ENCODE data around the gene TIMM23.
"Not testable (repeated sequence)": the region's sequence is repeated elsewhere in the genome, so short reads cannot be mapped to it uniquely, and the experiment has no call there.

TIMM23 gene

GRCh38 chr10:45972106-45972812, at the start of gene TIMM23:
TIMM23 (plus strand) TSS chr10:45972489; CDS start chr10:45972625, 136 bp downstream.
- DNase-seq: peak; percentile 11

GRCh38 chr10:45926790-45927189, 45.5 kb upstream of the TIMM23 start:
- not testable (repeated sequence) for DNase-seq

GRCh38 chr10:45931305-45931704, 41.0 kb upstream of the TIMM23 start:
- DNase-seq: not testable (repeated sequence)

- not testable (repeated sequence) for DNase-seq
These were observed 37.5 kb upstream of the TIMM23 start for GRCh38 chr10:45934788-45935187.

GRCh38 chr10:45939176-45939697, 33.1 kb upstream of the TIMM23 start:
- DNase-seq: not testable (repeated sequence)

GRCh38 chr10:45941196-45941595, 31.1 kb upstream of the TIMM23 start:
- not testable (repeated sequence) for DNase-seq

GRCh38 chr10:45945476-45945875, 26.8 kb upstream of the TIMM23 start:
- not testable (repeated sequence) for DNase-seq

GRCh38 chr10:45947363-45947762, 24.9 kb upstream of the TIMM23 start:
- not testable (repeated sequence) for DNase-seq

GRCh38 chr10:45948801-45949200, 23.5 kb upstream of the TIMM23 start:
- DNase-seq: not testable (repeated sequence)

GRCh38 chr10:45954367-45954766, 17.9 kb upstream of the TIMM23 start:
- not testable (repeated sequence) for DNase-seq

GRCh38 chr10:45956634-45957033, 15.7 kb upstream of the TIMM23 start:
- DNase-seq: not testable (repeated sequence)

GRCh38 chr10:45957928-45958327, 14.4 kb upstream of the TIMM23 start:
- DNase-seq: not testable (repeated sequence)

GRCh38 chr10:45962686-45963452, 9.4 kb upstream of the TIMM23 start:
- not testable (repeated sequence) for DNase-seq

- not testable (repeated sequence) for DNase-seq
These were observed 1.3 kb upstream of the TIMM23 start for GRCh38 chr10:45971019-45971418.

GRCh38 chr10:45971742-45972105, 565 bp upstream of the TIMM23 start:
- DNase-seq: not testable (repeated sequence)

- DNase-seq: not testable (repeated sequence)
These were observed 502 bp downstream of the TIMM23 start for GRCh38 chr10:45972813-45973169.

- DNase-seq: not testable (repeated sequence)
These were observed 1.8 kb downstream of the TIMM23 start for GRCh38 chr10:45974041-45974440.

GRCh38 chr10:45978554-45978953, 6.3 kb downstream of the TIMM23 start:
- DNase-seq: not testable (repeated sequence)

- not testable (repeated sequence) for DNase-seq
These were observed 9.1 kb downstream of the TIMM23 start for GRCh38 chr10:45981367-45981766.

GRCh38 chr10:45983538-45984186, 11.4 kb downstream of the TIMM23 start:
- DNase-seq: not testable (repeated sequence)

GRCh38 chr10:45984473-45984872, 12.2 kb downstream of the TIMM23 start:
- DNase-seq: not testable (repeated sequence)

GRCh38 chr10:45985590-45985989, 13.3 kb downstream of the TIMM23 start:
- not testable (repeated sequence) for DNase-seq

GRCh38 chr10:45997557-45997956, 25.3 kb downstream of the TIMM23 start:
- no peak for DNase-seq
